Esophagus squamous epithelium (tissue), 4 donors: Measurements from ENCODE around the gene CAVIN2.

Source experiments
- CTCF ChIP-seq, 6 experiments: fragments of 450-650 bp in 4 of 6; fragments of 200-600 bp in 2 of 6; sonication (generic) in 2 of 6; IDR thresholded peaks; one replicate each; pipeline ENCODE4 v1.5.1; 2016 to 2019; ENCODE audit warnings: antibody characterized with exemption in 6 of 6, mild to moderate bottlenecking in 4 of 6, moderate library complexity in 4 of 6
- POLR2A ChIP-seq, 4 donors: fragments of 450-650 bp; IDR thresholded peaks; one replicate each; pipeline ENCODE4 v1.6.1; 2017; ENCODE audit warnings: antibody characterized with exemption in 4 of 4, mild to moderate bottlenecking in 4 of 4, moderate library complexity in 3 of 4

GRCh38 chr2:191835539-191836350 is 11.1 kb downstream of the CAVIN2 start:
- no peak for TF ChIP-seq POLR2A (IDR thresholded peaks at IDR 0.05)
- TF ChIP-seq CTCF (IDR thresholded peaks at IDR 0.05), result no peak
